K562 (cell line): ENCODE results near the gene KAT7. TPM values are rescaled to one million over a fixed set of nuclear protein-coding genes. Genes with fewer than 3 reads are reported as not detected.

Source experiments
- ATAC-seq: fragments of 200-7000 bp; cut with Tn5 transposase; 3 replicates; pipeline ENCODE4 v1.9.1; 2020; ENCODE audit warnings: moderate library complexity
- BruUV-seq: library from RNA; stranded (reverse); fragments of 400-500 nt; replicated peaks from 2 replicates; lab custom pipeline; 2021; lab: Mats Ljungman, UMichigan
- CTCF ChIA-PET: fragments of 300-600 bp; formaldehyde crosslinking; extraction: SDS; loops from one replicate; lab custom pipeline; 2021; ENCODE audit warnings: low intra/inter-chr PET ratio; lab: Yijun Ruan, JAX
- POLR2A ChIA-PET: fragments of 300-600, 350-650 bp; sonication (Branson Sonifier 250); formaldehyde crosslinking; extraction: SDS; loops from one replicate; lab custom pipeline; 2021; ENCODE audit warnings: antibody characterized with exemption, inconsistent platforms; lab: Yijun Ruan, JAX
- DNase-seq, 4 experiments: peaks; one replicate each; pipeline versions ENCODE4 v3.0.0 to v3.0.0-alpha.2; 2011 to 2018; ENCODE audit warnings: low spot score in 3 of 4, mixed read lengths in 3 of 4; ENCODE audit errors: extremely low read depth in 1 of 4
- FAIRE-seq: peaks from 2 replicates; lab custom pipeline; 2011; peaks lifted over from hg19 to GRCh38; lab: Jason Lieb, UNC
- H2AFZ ChIP-seq: 2 replicates; pipeline ENCODE4 v1.6.0; 2011; ENCODE audit warnings: low read depth, low read length, control low read depth, inconsistent platforms
- H3K27ac ChIP-seq: fragments of 200-600 bp; 3 replicates; pipeline ENCODE4 v1.8.0; 2011; ENCODE audit warnings: low read depth, mild to moderate bottlenecking, control low read depth, inconsistent platforms, low read length, moderate library complexity, mixed read lengths; ENCODE audit errors: extremely low read depth
- H3K27me3 ChIP-seq, 2 experiments: fragments of 300-600 bp in 1 of 2; 2 replicates in 1 of 2; 3 replicates in 1 of 2; pipeline versions ENCODE4 v1.6.0 to v1.8.0; 2011; ENCODE audit warnings: inconsistent platforms in 2 of 2, low read length in 2 of 2, mild to moderate bottlenecking in 1 of 2, mixed read lengths in 1 of 2, moderate library complexity in 1 of 2; ENCODE audit not compliant: control insufficient read depth in 2 of 2, insufficient read depth in 2 of 2
- H3K36me3 ChIP-seq: fragments of 300-600 bp; 3 replicates; pipeline ENCODE4 v1.8.0; 2011; ENCODE audit warnings: mild to moderate bottlenecking, low read length, inconsistent platforms; ENCODE audit not compliant: control insufficient read depth, insufficient read depth
- H3K4me1 ChIP-seq, 2 experiments: fragments of 200-600 bp in 1 of 2; replicated peaks in 1 of 2; 2 replicates in 1 of 2; 3 replicates in 1 of 2; pipeline versions ENCODE4 v1.5.1 to v1.8.0; 2011; ENCODE audit warnings: inconsistent platforms in 2 of 2, low read length in 2 of 2, mild to moderate bottlenecking in 1 of 2, mixed read lengths in 1 of 2, moderate library complexity in 1 of 2; ENCODE audit not compliant: control insufficient read depth in 2 of 2, insufficient read depth in 2 of 2
- H3K4me2 ChIP-seq: 2 replicates; pipeline ENCODE4 v1.6.1; 2011; ENCODE audit warnings: low read length, control low read depth, inconsistent platforms, mixed read lengths; ENCODE audit not compliant: insufficient read depth
- H3K4me3 ChIP-seq: fragments of 200-600 bp; sonication (generic), shearing (Covaris generic); 2 replicates; pipeline ENCODE4 v1.5.1; 2016; ENCODE audit warnings: control low read depth, inconsistent platforms
- H3K79me2 ChIP-seq: fragments of 200-600 bp; 3 replicates; pipeline ENCODE4 v1.8.0; 2011; ENCODE audit warnings: low read length, inconsistent platforms; ENCODE audit not compliant: control insufficient read depth, insufficient read depth
- H3K9ac ChIP-seq, 2 experiments: 2 replicates each; pipeline versions ENCODE4 v1.6.0 to v1.6.1; 2011; ENCODE audit warnings: low read depth in 2 of 2, low read length in 2 of 2, control low read depth in 1 of 2, inconsistent platforms in 1 of 2, mild to moderate bottlenecking in 1 of 2, mixed read lengths in 1 of 2; ENCODE audit not compliant: insufficient read depth in 1 of 2
- H3K9me1 ChIP-seq: one replicate; pipeline ENCODE4 v1.6.0; 2011; ENCODE audit warnings: inconsistent platforms, mild to moderate bottlenecking, low read length, moderate library complexity; ENCODE audit not compliant: control insufficient read depth, insufficient read depth
- H3K9me3 ChIP-seq: replicated peaks from 2 replicates; pipeline ENCODE4 v1.5.1; 2011; ENCODE audit warnings: low read depth, low read length, inconsistent platforms; ENCODE audit not compliant: control insufficient read depth, insufficient read depth
- H4K20me1 ChIP-seq: replicated peaks from 2 replicates; pipeline ENCODE4 v1.6.1; 2011; ENCODE audit warnings: low read length, inconsistent platforms, mixed read lengths; ENCODE audit not compliant: control insufficient read depth, insufficient read depth
- ARID1B ChIP-seq: fragments of 450-650 bp; IDR thresholded peaks from 2 replicates; pipeline ENCODE4 v1.6.1; 2016; ENCODE audit warnings: antibody characterized with exemption, mild to moderate bottlenecking, inconsistent platforms
- ARID3B ChIP-seq: fragments of 250-450 bp; sonication (Bioruptor Pico); IDR thresholded peaks from 2 replicates; pipeline ENCODE4 v1.4.0; 2020; ENCODE audit warnings: borderline replicate concordance
- BDP1 ChIP-seq: IDR thresholded peaks from 3 replicates; pipeline ENCODE4 v1.6.1; 2011; ENCODE audit not compliant: insufficient read length, insufficient read depth
- E2F3 ChIP-seq: fragments of 250-450 bp; sonication (Bioruptor Pico); IDR thresholded peaks from 2 replicates; pipeline ENCODE4 v1.4.0; 2020; ENCODE audit warnings: mild to moderate bottlenecking
- FOXP1 ChIP-seq: sonication (generic); formaldehyde crosslinking; IDR thresholded peaks from 2 replicates; pipeline ENCODE4 v1.8.0; 2022; ENCODE audit warnings: mild to moderate bottlenecking, missing genetic modification reagents
- MEF2D ChIP-seq: conservative IDR thresholded peaks from 2 replicates; pipeline ENCODE4 v1.6.1; 2016; ENCODE audit warnings: low read depth, missing genetic modification characterization, missing compliant biosample characterization
- PKNOX1 ChIP-seq: fragments of 450-650 bp; IDR thresholded peaks from 2 replicates; pipeline ENCODE4 v1.6.1; 2016
- RBM17 ChIP-seq: fragments of 200-400 bp; formaldehyde crosslinking; IDR thresholded peaks from 2 replicates; pipeline ENCODE4 v1.6.1; 2017; ENCODE audit warnings: low read depth, mild to moderate bottlenecking, low read length, borderline replicate concordance
- SETDB1 ChIP-seq: IDR thresholded peaks from one replicate; pipeline ENCODE4 v1.6.1; 2012; ENCODE audit warnings: low read length, control low read depth, inconsistent platforms
- SMAD2 ChIP-seq: fragments of 150-350 bp; IDR thresholded peaks from 2 replicates; pipeline ENCODE4 v1.6.1; 2014; ENCODE audit warnings: low read depth, mild to moderate bottlenecking, low read length
- ZNF124 ChIP-seq: sonication (generic); formaldehyde crosslinking; IDR thresholded peaks from 2 replicates; pipeline ENCODE4 v1.8.1; 2022; ENCODE audit warnings: missing genetic modification reagents
- ZNF24 ChIP-seq: fragments of 450-650 bp; IDR thresholded peaks from 2 replicates; pipeline ENCODE4 v1.6.1; 2016
- ZNF589 ChIP-seq: fragments of 200-800 bp; sonication (Bioruptor generic); IDR thresholded peaks from 2 replicates; pipeline ENCODE4 v1.6.1; 2016; ENCODE audit warnings: low read depth, missing genetic modification characterization, missing compliant biosample characterization
- WGBS: fragments of 100-300 bp; shearing (Covaris generic); methylation state at CpG from one replicate; pipeline ENCODE4 v1.1.6; 2016; ENCODE audit warnings: low coverage, mixed read lengths; ENCODE audit not compliant: insufficient coverage; ENCODE audit errors: missing lambda C conversion rate; 5-methylcytosine and 5-hydroxymethylcytosine counted together
- in situ Hi-C: fragments of 300-500 bp; cut with MboI; formaldehyde crosslinking; loops from 4 replicates; pipeline ENCODE4 v1.15.0; 2018; ENCODE audit warnings: inconsistent platforms, mixed read lengths
- intact Hi-C: fragments of 100-400 bp; cut with micrococcal nuclease; formaldehyde crosslinking; loops from 2 replicates; pipeline ENCODE4 v1.14.2; 2022
- polyA plus RNA-seq, 8 experiments: library from polyadenylated mRNA; depleted of rRNA in 4 of 8; stranded (reverse) in 5 of 8; unstranded in 3 of 8; fragments of >200 nt; fragmentation: Nextera tagmentation in 2 of 8; fragmentation: Illumina TruSeq in 1 of 8; extraction: Ambion mirVana in 2 of 8; extraction: Trizol in 1 of 8; gene quantifications; 2 replicates each; pipeline versions ENCODE4 v1.2.1 to v1.2.3, GENCODE V29; 2011 to 2014; ENCODE audit warnings: inconsistent platforms in 1 of 8, missing spikeins in 1 of 8
- total RNA-seq, 7 experiments: library from RNA; depleted of rRNA in 6 of 7; stranded (reverse); fragments of >200 nt in 6 of 7; fragmentation: Illumina TruSeq in 2 of 7; extraction: Trizol in 2 of 7; gene quantifications; 2 replicates each; pipeline versions ENCODE4 v1.2.1 to v1.2.3, GENCODE V29; 2011 to 2021; ENCODE audit warnings: low replicate concordance in 1 of 7

Gene KAT7
- total and polyA plus RNA-seq, 9 of the 15 experiments (the other 6 are each of a cell fraction or from before 2014, with no cell fraction given) = 10.8 to 57.3 (median 34.8) TPM

- no peak overlapping the region for H3K4me2 ChIP-seq
- intact Hi-C loops (no loop called here), in situ Hi-C loops (no loop called here)
- FAIRE-seq (no peak), DNase-seq (no peak), ATAC-seq (no peak)
- peaks cover 0 to 4% of the 10 kb centered on the region in 2 experiments; a peak in 3 of 5 replicates for H3K4me1 ChIP-seq
- H3K36me3 ChIP-seq = no peaks in the 10 kb centered on the region
- no peaks in the 10 kb centered on the region for H3K9me1 ChIP-seq
- POLR2A ChIA-PET = no interaction called here
- 0 out of 4 replicates have a peak overlapping the region, but pooled peaks of 1 of the 2 experiments have one; percentile 26 for H3K9ac ChIP-seq
- no TSS peak for BruUV-seq
- no peak overlapping the region for H2AFZ ChIP-seq
- peaks cover 2 to 43% of the 10 kb centered on the region in 2 experiments; a peak in 4 of 5 replicates for H3K27me3 ChIP-seq
- 3% methylated on average over 7 of the region's 7 CpGs for WGBS
- no peaks in the 10 kb centered on the region for H3K9me3 ChIP-seq
- H4K20me1 ChIP-seq = peaks cover 8% of the 10 kb centered on the region; the same call in 1 of the 2 replicates
- H3K79me2 ChIP-seq = no peaks in the 10 kb centered on the region
- no peak overlapping the region for H3K4me3 ChIP-seq
- H3K27ac ChIP-seq = no peak overlapping the region
- CTCF ChIA-PET = no interaction called here
- TF ChIP-seq SMAD2 (no peak), FOXP1 (CRISPR knock-in tag) (no peak), SETDB1 (no peak), ARID3B (CRISPR knock-in tag) (no peak), E2F3 (no peak), RBM17 (no peak), PKNOX1 (no peak), ZNF24 (no peak), ARID1B (no peak), BDP1 (no peak), ZNF124 (CRISPR knock-in tag) (no peak), MEF2D (tag) (no peak), ZNF589 (no peak)
These were observed 82.7 kb downstream of the KAT7 start for GRCh38 chr17:49871211-49871610.
